Measurements from ENCODE around the gene KMT5C. TPM values are rescaled to one million over a fixed set of nuclear protein-coding genes. Genes with fewer than 3 reads are reported as not detected.

KMT5C gene
- total RNA-seq, 2 experiments from 2014 or later: 17.4 to 18.1 TPM

DNA sequence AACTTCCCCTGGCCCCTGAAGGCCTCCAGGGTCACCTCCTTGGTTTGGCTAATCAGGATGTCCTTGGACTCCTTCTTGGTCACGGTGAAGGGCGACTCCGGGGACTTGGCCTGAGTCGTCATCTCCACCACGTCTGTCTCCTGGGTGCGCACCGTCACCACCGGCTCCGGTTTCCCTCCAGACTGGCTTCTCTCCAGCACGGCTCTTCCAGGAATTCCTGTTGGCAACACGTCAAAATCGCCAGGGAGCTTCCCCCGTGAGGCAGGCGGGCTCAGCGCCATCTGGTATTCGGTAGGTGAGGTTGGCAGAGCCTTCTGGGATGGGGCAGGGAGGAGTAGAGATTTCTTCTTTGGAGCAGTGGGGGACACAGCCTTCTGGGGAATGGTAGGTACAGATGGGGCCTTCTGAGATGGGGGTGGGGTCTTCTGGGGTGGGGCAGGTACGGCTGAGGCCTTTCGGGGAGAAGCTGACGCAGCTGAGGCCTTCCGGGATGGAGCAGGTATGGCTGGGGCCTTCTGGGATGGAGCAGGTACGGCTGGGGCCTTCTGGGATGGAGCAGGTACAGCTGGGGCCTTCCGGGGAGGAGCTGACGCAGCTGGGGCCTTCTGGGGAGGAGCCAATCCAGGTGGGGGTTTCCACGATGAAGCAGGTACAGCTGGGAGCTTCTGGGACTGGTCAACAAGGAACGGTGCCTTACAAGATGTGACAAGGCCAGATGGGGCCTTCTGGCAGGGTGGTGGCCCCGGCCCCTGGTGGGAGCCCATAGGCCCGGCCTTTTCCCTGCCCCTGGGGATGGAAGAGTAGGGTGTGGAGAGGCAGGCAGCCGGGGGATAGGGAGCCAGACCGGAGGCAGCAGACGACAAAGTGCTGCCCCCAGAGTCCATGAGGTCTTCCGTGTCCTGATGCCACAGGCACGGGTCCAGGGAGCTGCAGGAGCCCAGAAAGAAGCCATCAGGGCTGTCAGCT, 19.6 kb downstream of the KMT5C start:
- POLR2A ChIA-PET: no interaction called here

DNA sequence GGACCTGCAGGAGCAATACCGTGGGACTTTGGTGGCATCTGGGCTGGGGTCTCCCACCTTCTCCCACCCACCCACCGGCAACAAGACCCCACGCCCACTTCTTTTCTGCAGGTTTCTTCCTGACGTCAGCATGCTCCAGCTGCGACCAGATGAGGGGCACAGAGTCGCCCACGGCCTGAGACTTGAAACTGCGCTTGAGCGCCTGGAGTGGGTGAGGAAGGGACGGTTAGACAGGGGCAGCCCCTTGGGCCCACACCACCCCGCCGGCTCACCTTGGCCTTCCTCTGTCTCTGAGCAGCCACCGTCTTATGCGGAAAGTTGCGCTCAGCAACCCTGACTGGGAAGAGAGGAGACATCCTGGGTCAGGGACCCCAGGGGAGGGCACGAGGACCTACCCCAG, 21.2 kb downstream of the KMT5C start:
- ChIA-PET CTCF (interaction anchor here (0.7 kb wide), 1 partner anchor 59 kb away, joined by 3 read pairs; no protein-coding TSS in a partner anchor), POLR2A (no interaction called here)

More for the DNA sequence above, 19.6 kb downstream of the KMT5C start:
- CTCF ChIA-PET: no interaction called here

DNA sequence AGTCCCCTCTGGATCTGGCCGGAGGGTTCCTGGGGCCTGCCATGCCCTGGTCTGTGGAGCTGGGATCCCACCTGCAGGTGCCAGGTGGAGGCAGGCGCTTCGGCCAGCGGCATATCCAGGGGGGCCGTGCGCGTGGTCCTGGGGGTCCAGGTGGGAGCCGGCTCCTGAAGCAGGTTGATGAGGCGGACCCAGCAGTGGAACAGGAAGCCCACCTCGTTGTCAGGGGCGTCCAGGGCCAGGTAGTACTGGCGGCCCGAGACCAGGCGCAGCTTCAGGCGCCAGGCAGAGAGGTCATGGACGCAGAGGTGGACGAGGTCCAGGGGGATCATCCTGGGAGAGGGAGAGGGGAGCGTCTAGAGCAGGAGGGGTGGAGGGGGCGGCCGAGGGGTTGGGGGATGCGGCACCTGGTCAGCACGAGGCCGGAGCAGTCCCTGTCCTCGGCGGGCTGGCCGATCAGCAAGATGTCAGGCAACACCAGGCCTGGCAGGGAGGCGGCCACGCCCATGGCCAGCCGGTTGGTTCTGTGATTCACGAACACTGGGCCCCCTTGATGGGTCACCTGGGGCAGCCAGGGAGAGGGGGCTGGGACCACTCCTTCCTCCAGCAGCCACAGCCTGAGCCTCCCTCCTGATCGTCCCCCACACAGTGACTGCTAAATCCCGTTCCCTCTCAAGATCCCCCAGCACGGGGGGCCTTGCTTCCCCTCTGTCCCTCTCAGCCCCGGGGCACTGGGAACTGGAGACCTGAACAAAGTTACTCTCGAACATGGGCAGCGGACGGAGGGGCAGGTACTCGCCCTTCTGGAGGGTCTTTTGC, 22.7 kb downstream of the KMT5C start:
- CTCF ChIA-PET: no interaction called here
- POLR2A ChIA-PET: no interaction called here

DNA sequence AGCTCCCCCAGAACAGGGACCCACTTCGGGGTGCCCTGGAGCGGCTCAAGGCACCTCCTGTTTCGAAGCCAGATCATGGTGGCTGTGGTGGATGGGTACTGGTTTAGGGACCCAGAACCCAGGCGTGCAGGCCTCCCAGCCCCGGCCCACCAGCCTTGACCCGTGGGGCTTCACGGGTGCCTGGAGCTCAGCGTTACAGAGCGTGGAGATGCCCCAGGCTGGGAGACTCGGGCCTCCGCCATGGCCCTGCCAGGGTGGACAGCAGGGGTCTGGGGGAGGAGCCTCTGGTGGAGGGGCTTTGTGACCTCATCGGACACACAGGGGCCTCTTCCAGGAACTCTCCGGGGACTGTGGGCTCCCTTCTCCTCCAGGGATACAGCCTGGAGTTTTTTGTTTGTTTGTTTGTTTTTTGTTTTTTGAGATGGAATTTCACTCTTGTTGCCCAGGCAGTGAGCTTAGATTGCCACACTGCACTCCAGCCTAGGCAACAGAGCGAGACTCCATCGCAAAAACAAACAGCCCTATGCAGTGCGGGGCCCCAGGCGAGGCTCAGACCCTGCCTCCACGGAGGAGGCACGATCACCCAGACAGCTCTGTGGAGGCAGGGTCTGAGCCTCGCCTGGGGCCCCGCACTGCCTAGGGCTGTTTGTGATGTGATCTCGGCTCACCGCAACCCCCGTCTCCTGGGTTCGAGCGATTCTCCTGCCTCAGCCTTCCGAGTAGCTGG, 23.5 kb downstream of the KMT5C start, which contains the start of gene GARIN5B:
Gene GARIN5B, minus strand, starts transcription at position 271 of the 727 bp plus-strand sequence. Its CDS starts 194 bp downstream, at position 77.
- POLR2A ChIA-PET: no interaction called here
- CTCF ChIA-PET: no interaction called here

DNA sequence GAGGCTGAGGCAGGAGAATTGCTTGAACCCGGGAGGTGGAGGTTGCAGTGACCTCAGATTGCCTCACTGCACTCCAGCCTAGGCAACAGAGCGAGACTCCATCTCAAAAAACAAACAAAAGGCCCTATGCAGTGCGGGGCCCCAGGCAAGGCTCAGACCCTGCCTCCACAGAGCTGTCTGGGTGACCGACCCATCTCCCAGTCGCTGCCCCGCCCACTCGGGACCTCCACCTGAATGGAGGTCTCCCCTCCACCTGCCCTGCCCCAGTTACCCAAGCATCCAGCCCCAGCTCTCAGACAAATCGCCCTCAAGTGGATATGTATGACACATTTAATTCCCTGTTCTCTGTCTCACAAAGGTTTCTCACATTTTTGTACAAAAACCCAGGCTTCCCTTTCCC, 25.6 kb downstream of the KMT5C start:
- ChIA-PET POLR2A (no interaction called here), CTCF (no interaction called here)

DNA sequence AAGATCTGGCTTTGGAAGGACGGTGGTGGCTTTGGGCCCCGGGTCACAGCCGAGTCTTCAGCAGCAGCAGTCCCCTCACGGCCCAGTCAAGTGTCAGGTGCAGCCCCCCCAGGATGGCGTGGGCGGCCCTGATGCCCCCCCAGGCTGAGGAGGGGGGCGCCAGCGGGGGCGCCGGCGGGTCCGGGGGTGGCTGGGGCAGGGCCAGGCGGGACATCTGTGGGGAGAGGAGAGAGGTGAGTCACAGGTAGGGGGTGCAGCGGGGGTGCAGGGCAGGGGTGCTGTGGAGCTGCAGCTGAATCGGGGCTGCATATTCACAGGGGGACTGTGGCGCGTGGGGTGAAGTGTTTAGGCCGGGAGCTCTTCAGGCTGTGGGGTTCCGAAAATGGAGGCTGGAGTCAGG, 26.3 kb downstream of the KMT5C start:
- CTCF ChIA-PET: no interaction called here
- POLR2A ChIA-PET: no interaction called here

DNA sequence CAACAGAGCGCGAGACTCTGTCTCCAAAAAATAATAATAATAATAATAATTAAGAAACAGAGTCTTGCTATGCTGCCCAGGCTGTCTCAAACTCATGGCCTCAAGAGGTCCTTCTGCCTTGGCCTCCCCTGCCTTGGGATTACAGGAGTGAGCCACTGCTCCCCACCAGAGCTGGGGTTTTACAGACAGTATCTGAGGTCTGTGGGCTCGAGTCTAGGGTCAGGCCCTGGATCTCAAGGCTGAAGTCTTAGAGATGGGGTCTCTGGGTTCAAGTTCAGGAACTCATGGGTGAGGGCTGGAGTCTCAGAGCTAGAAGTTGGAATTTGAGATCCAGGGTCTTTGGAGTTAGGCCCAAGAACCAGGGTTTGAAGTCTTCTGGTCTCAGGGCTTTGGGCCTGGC, 27.1 kb downstream of the KMT5C start:
- POLR2A ChIA-PET: no interaction called here
- CTCF ChIA-PET: no interaction called here

DNA sequence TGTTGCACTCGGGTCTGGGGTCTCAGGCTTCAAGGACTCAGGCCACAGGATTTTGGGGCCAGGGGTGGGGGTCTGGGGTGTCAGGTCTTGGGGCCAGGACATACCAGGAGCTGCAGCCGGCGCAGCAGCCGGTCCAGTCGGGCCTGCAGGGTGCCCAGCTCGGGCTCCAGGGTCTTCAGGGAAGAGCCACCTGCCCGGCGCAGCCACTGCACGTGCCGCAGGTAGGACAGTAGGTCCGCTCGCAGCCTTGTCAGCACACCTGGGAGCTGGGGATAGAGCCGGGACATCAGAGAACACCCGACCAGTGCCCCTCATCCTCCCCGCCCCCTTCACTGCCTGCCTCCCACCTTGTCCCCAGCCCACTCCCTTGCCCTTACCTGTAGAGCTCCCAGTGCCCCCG, 28.4 kb downstream of the KMT5C start:
- CTCF ChIA-PET: no interaction called here
- POLR2A ChIA-PET: interaction anchor here (0.6 to 1.2 kb wide), 2 partner anchors 17 to 29 kb away, joined by 3 to 4 read pairs; partner anchors contain the start of gene TMEM238

DNA sequence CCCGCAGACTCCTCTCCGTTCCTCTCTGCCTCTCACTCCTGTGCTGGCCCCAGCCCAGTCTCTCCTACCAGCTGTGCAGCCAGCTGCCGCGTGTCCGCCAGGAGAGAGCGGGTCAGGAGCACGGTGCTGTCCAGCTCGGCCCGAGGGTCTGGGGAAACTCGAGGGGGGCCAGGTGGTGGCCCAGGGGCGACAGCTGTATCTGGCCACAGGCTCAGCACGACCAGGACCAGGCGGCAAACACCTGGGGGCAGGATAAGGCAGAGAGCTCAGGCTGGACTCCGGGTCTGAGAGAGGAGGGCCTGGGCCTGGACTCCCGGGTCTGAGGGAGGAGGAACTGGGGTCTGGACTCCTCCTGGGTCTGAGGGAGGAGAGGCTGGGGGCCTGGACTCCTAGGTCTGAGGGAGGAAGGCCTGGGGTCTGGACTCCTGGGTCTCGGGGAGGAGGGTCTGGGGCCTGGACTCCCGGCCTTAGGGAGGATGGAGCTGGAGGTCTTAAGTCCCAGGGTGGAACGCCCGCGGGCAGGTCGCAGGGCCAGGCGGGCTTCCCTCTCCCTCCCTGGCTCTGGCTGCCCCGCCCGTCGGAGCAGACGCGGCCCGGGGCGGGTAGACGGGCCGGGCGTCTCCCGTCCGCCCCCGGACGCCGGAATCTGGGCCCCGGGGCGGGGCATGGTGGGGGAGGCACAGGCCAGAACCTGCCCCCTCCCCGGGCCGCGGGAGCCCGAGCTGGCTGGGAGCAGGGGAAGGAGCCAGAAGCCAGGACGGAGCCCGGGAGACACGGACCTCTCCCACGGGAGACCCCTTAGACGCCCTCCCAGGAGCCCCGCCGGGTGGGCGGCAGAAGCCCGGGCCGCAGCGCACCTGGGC, 29.3 kb downstream of the KMT5C start:
- POLR2A ChIA-PET: interaction anchor here (1.2 kb wide), 2 partner anchors 14 to 16 kb away, joined by 3 read pairs; partner anchors contain the start of gene TMEM238
- CTCF ChIA-PET: no interaction called here

DNA sequence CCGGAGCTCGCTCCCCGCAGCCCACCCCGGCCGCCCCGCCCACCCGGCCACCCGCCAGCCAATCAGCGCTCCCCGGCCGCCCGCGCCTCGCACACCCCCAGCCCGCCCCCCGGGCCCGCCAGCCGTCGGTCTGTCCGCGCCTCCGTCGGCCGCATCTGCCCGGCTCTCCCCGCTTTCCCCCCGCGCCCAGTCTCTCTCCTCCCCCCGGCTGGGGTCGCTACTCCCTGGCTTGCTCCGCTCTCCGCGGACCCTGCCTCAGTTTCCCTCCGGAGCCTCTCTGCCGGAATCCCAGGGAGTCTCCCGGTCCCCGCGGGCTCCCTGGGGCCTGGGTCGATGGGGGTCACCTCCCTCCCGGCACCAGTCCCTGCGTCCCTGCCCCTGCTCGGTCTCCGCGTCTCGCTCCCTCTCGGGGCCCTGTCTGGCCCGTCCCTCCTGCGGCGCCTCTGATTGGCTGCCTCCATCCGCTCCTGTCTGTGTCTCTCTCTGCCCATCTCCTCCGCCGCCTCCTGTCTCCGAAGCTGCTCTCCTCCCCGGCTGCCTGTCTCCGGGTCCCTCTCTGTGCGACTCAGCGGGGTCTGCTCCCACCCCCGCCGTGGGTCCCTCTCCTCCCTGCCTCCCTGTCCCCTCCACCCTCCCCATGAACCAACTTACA, 30.1 kb downstream of the KMT5C start:
- ChIA-PET POLR2A (interaction anchor here (1.2 kb wide), 1 partner anchor 14 kb away, joined by 3 read pairs; no protein-coding TSS in a partner anchor), CTCF (no interaction called here)

DNA sequence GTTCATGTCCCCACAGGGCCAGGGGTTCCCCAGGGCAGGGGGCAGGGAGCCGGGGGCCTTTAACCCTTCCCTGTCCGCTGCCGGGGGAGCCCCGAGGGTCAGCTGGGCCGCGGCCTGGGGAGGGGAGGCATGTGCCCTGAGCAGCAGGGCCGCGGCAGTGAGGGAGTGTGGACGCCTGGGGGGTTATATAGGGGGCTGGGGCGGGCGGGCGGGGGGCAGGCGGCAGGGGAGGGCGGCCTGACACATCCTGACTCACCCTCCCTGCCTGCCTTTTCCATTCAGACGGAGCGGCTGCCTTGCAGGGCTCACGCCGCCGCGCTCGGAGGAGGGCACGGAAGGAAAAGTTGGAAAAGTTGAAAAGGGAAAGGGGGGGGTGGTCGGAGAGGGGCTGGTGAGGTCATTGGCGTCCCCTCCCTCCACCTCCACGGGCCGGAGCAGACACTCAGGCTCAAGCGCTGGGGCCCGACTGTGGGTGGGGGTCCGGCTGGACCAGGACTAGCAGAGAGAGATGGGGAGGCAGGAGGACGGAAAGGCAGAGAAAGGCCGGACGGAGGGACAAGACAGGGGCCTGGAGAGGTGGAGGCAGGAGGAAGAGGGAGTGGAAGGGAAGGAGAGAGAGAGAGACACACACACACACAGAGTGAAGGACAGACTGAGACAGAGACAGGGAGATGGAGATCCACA, 30.8 kb downstream of the KMT5C start, which contains the start of gene IL11:
Gene IL11, minus strand, starts transcription at position 159 of the 684 bp plus-strand sequence. Its CDS starts 153 bp downstream, at position 6.
- CTCF ChIA-PET: no interaction called here

DNA sequence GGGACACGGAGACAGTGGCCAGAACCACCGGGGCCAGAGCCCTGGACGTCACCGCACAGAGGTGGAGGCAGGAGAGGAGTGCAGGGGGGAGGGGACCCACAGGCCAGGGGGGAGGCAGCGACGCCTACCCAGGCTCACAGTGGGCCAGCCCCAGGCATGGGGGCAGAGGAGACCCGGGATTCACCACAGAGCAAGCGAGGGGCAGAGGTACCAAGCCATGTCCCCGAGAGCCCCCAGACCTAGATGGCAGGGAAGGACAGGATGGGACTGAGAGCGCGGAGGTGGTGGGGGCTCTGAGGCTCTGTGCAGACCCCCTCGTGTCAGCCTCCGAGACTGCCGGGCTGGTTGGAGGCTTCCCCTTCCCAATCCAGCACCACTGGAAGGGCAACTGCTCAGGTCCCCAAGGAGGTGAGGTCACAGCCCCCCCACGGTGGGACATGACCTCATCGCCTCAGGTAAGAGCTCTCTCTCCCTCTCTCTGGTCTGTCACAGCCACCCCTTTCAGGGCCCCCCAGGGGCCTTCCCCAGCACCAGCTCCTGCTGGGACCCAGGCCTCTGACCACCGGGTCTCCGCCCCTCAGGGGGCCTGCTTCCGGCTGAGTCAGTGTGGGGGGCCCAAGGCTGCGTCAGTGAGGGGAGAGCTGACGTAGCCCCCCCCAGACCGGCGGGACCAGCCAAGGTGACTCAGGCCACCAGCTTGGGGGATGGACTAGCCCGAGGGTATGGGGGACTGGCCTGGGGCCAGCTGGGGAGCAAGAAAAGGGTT, 32.8 kb downstream of the KMT5C start:
- POLR2A ChIA-PET: interaction anchor here (1.0 kb wide), 1 partner anchor 11 kb away, joined by 4 read pairs; the partner anchor contains the start of gene TMEM238

More for the DNA sequence above, 30.8 kb downstream of the KMT5C start, which contains the start of gene IL11:
- POLR2A ChIA-PET: no interaction called here

DNA sequence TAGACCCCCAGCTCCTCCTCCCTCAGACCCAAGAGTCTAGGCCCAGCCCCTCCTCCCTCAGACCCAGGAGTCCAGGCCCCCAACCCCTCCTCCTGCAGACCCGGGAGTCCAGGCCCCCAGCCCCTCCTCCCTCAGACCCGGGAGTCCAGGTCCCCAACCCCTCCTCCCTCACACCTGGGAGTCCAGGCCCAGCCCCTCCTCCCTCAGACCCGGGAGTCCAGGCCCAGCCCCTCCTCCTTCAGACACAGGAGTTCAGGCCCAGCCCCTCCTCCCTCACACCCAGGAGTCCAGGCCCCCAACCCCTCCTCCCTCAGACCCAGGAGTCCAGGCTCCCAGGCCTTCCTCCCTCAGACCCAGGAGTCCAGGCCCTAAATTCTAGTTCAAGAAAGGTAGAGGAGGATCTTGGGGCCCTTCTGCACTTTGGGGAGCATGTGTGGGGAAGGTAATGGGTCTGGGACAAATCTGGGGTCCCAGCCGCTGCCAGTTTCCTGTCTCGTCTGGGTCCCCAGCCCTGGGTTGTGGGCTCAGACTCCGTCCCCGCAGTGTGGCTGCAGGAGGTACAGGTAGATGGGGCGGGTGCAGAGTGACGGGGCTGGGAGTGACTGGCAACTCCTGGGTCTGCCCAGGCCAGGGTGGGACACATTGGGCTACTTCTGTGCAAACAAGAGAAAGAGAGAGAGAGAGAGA, 33.8 kb downstream of the KMT5C start:
- ChIA-PET POLR2A (interaction anchor here (1.0 kb wide), 1 partner anchor 10 kb away, joined by 4 read pairs; the partner anchor contains the start of gene TMEM238), CTCF (interaction anchor here (0.6 kb wide), 1 partner anchor 104 kb away, joined by 3 read pairs; no protein-coding TSS in a partner anchor)

More for the DNA sequence above, 32.8 kb downstream of the KMT5C start:
- CTCF ChIA-PET: interaction anchor here (0.6 to 0.8 kb wide), 2 partner anchors 71 to 105 kb away, joined by 3 read pairs; no protein-coding TSS in a partner anchor

DNA sequence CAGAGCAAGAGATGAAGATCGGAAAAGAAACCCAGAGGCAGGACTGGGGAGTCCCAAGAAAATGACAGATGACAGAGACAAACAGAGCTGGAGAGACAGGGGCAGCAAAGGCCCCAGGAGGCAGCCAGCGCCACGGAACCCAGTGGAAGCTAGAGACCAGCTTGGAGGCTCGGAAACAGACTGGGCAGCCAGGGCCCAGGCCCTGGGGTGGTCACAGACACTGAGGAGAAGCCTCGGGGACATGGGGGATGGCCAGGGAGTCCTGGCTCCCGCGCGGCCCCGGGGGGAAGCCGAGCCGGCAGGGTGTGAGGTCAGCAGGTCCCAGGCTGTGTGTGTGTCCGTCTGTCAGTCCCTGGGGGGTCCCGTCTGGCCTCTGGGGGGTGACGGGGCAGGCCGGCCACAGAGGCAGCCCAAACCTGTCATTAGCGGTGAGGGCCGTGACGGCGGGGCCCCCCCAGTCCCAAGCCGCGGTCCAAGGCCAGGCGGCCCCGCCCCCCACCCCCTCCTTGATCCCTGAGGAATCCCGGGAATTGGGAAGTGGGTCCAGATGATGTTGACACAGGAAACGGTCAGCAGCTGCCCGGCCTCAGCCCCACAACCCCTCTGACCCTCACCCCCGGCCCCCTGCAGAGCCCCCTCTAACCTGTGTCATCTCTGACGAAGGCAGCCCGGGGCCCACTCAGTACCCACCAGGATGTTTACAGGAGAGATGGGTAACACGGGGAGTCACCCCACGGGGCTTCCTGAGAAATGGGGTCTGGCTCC, 34.5 kb downstream of the KMT5C start:
- ChIA-PET POLR2A (no interaction called here), CTCF (interaction anchor here (0.6 kb wide), 1 partner anchor 73 kb away, joined by 3 read pairs; no protein-coding TSS in a partner anchor)
